Panc1 (cell line): ENCODE results near the gene KIF3A. TPM values are rescaled to one million over a fixed set of nuclear protein-coding genes. Genes with fewer than 3 reads are reported as not detected.

Experiments
- ATAC-seq: fragments of 200-7000 bp; cut with Tn5 transposase; 2 replicates; pipeline ENCODE4 v1.9.1; 2020; ENCODE audit warnings: mild to moderate bottlenecking, moderate library complexity
- BruUV-seq: library from RNA; stranded (reverse); fragments of 400-500 nt; replicated peaks from 2 replicates; lab custom pipeline; 2021; lab: Mats Ljungman, UMichigan
- CTCF ChIA-PET: fragments of 300-600 bp; sonication (Branson Sonifier 250); formaldehyde crosslinking; loops from one replicate; lab custom pipeline; 2022; ENCODE audit warnings: antibody characterized with exemption; lab: Charles Lee
- POLR2A ChIA-PET: fragments of 300-600 bp; sonication (Branson Sonifier 250); formaldehyde crosslinking; loops from one replicate; lab custom pipeline; 2022; ENCODE audit warnings: antibody characterized with exemption; lab: Charles Lee
- DNase-seq: peaks from one replicate; pipeline ENCODE4 v3.0.0-alpha.2; 2010; ENCODE audit warnings: low read depth, low spot score
- H3K27ac ChIP-seq: 2 replicates; pipeline ENCODE4 v1.5.1; 2011; ENCODE audit warnings: mild to moderate bottlenecking, low read length, inconsistent platforms
- H3K27me3 ChIP-seq: fragments of 200-500 bp; sonication (Bioruptor generic); 2 replicates; pipeline ENCODE4 v1.6.0; 2014; ENCODE audit warnings: low read length, inconsistent platforms; ENCODE audit not compliant: control insufficient read depth, insufficient read depth
- H3K36me3 ChIP-seq: fragments of 200-500 bp; sonication (Bioruptor generic); 2 replicates; pipeline ENCODE4 v1.5.1; 2014; ENCODE audit warnings: inconsistent platforms, mild to moderate bottlenecking, low read length, moderate library complexity; ENCODE audit not compliant: control insufficient read depth, insufficient read depth
- H3K4me1 ChIP-seq: 2 replicates; pipeline ENCODE4 v1.5.1; 2011; ENCODE audit warnings: inconsistent platforms, mild to moderate bottlenecking, low read length, moderate library complexity; ENCODE audit not compliant: control insufficient read depth, insufficient read depth
- H3K4me3 ChIP-seq, 2 experiments: 2 replicates each; pipeline ENCODE4 v1.5.1; 2011 to 2012; ENCODE audit warnings: low read depth in 2 of 2, low read length in 2 of 2, mild to moderate bottlenecking in 2 of 2, inconsistent platforms in 1 of 2, moderate library complexity in 1 of 2
- H3K9me3 ChIP-seq: fragments of 200-500 bp; sonication (Bioruptor generic); 2 replicates; pipeline ENCODE4 v1.5.1; 2014; ENCODE audit warnings: low read depth, mild to moderate bottlenecking, inconsistent platforms, low read length, moderate library complexity; ENCODE audit not compliant: control insufficient read depth, insufficient read depth
- CTCF ChIP-seq: fragments of 450-650 bp; IDR thresholded peaks from 2 replicates; pipeline ENCODE4 v1.5.1; 2017; ENCODE audit warnings: mild to moderate bottlenecking
- POLR2AphosphoS5 ChIP-seq: IDR thresholded peaks from 2 replicates; pipeline ENCODE4 v1.6.1; 2012; ENCODE audit warnings: mild to moderate bottlenecking, low read depth, low read length, moderate library complexity
- REST ChIP-seq, 2 experiments: IDR thresholded peaks; 2 replicates each; pipeline ENCODE4 v1.6.1; 2011 to 2012; ENCODE audit warnings: low read depth in 2 of 2, control low read depth in 1 of 2, low read length in 1 of 2, mild to moderate bottlenecking in 1 of 2, moderate library complexity in 1 of 2; ENCODE audit not compliant: insufficient read depth in 1 of 2
- SIN3A ChIP-seq: IDR thresholded peaks from 2 replicates; pipeline ENCODE4 v1.6.1; 2012; ENCODE audit warnings: low read depth, mild to moderate bottlenecking, low read length, moderate library complexity, borderline replicate concordance; ENCODE audit not compliant: insufficient read depth
- TCF7L2 ChIP-seq: IDR thresholded peaks from 2 replicates; pipeline ENCODE4 v1.6.1; 2011; ENCODE audit warnings: mild to moderate bottlenecking, low read depth, low read length, inconsistent platforms
- in situ Hi-C: cut with HindIII; loops from 2 replicates; pipeline ENCODE4 v1.10.0; 2016; ENCODE audit warnings: low sequenced_read_pairs, low pct_unique_long_range_greater_than_20kb
- intact Hi-C: fragments of 100-400 bp; cut with micrococcal nuclease; formaldehyde crosslinking; loops from one replicate; pipeline ENCODE4 v1.10.0; 2022; ENCODE audit not compliant: unreplicated experiment
- total RNA-seq: library from RNA; stranded (reverse); gene quantifications from one replicate; pipeline ENCODE4 v1.2.1, GENCODE V29; 2021; ENCODE audit not compliant: unreplicated experiment

Gene KIF3A
- total RNA-seq, 1 experiment from 2014 or later: 17.1 TPM

- Histone ChIP-seq H3K27me3 (no peaks in the 10 kb centered on the region), H3K4me1 (peaks cover 15% of the 10 kb centered on the region), H3K9me3 (no peaks in the 10 kb centered on the region), H3K4me3 (no peak overlapping the region), H3K27ac (no peak overlapping the region), H3K36me3 (no peaks in the 10 kb centered on the region)
- ChIA-PET POLR2A (no interaction called here), CTCF (no interaction called here)
- no peak for TF ChIP-seq CTCF
- TF ChIP-seq REST (IDR thresholded peaks at IDR 0.05; ENCODE audit: insufficient read depth in 1 of 2, low read depth in 2 of 2, low read length in 1 of 2): no peak
- no peak for TF ChIP-seq POLR2AphosphoS5
- no peak for TF ChIP-seq SIN3A
- no peak for TF ChIP-seq TCF7L2
- no TSS peak for BruUV-seq
- in situ Hi-C loops (no loop called here), intact Hi-C loops (no loop called here)
- no peak for DNase-seq
- no peak for ATAC-seq
Measured at GRCh38 chr5:132733499-132734148, 3.7 kb downstream of the KIF3A start.

- POLR2A ChIA-PET: interaction anchor here (0.7 kb wide), 1 partner anchor 9 kb away, joined by 3 read pairs; no protein-coding TSS in a partner anchor
- in situ Hi-C loops (no loop called here), intact Hi-C loops (no loop called here)
- TF ChIP-seq REST (IDR thresholded peaks at IDR 0.05; ENCODE audit: insufficient read depth in 1 of 2, low read depth in 2 of 2, low read length in 1 of 2) (no peak), SIN3A (no peak), POLR2AphosphoS5 (no peak), TCF7L2 (no peak), CTCF (no peak)
- Histone ChIP-seq H3K27me3 (no peaks in the 10 kb centered on the region), H3K4me3 (no peak overlapping the region), H3K36me3 (peaks cover 2% of the 10 kb centered on the region; the same call in 1 of the 2 replicates), H3K9me3 (no peaks in the 10 kb centered on the region), H3K4me1 (no peaks in the 10 kb centered on the region), H3K27ac (no peak overlapping the region)
- CTCF ChIA-PET: no interaction called here
- DNase-seq (no peak), ATAC-seq (no peak)
- BruUV-seq: no TSS peak
Measured at GRCh38 chr5:132729896-132730295, 7.5 kb downstream of the KIF3A start.
